Measurements from ENCODE around the gene MEX3D. TPM values are rescaled to one million over a fixed set of nuclear protein-coding genes. Genes with fewer than 3 reads are reported as not detected.
A peak's percentile ranks its signal among the peaks of the same experiment; 100 is the strongest.

MEX3D gene
- total RNA-seq, 1 experiment from 2014 or later = 69.2 TPM

GRCh38 chr19:1609103-1609396, 40.9 kb upstream of the MEX3D start:
- H4K20me1 ChIP-seq (ENCODE audit: insufficient read depth) = no peaks in the 10 kb centered on the region
- no peaks in the 10 kb centered on the region for H3K9me2 ChIP-seq (ENCODE audit: insufficient read depth)
- TF ChIP-seq TCF7L2 (IDR thresholded peaks at IDR 0.05; ENCODE audit: borderline replicate concordance, extremely low read depth, insufficient read depth, insufficient read length) = no peak
- no peak for TF ChIP-seq POLR2AphosphoS5 (IDR thresholded peaks at IDR 0.05; ENCODE audit: low read depth, low read length)
- ChIA-PET CTCF (no interaction called here), POLR2A (no interaction called here), RAD21 (ENCODE audit: low non-redundant PET in 1 of 2, low total read pairs in 2 of 2, uncharacterized antibody in 2 of 2, unreplicated experiment in 2 of 2) (no interaction called here)
- peaks cover 12% of the 10 kb centered on the region for H3K79me2 ChIP-seq (ENCODE audit: insufficient read depth, low read length)
- H3K4me1 ChIP-seq (ENCODE audit: control insufficient read depth in 1 of 2, insufficient read depth in 2 of 2, low read length in 2 of 2) = peaks cover 7 to 32% of the 10 kb centered on the region in 2 experiments; a peak in 3 of 4 replicates
- no peak overlapping the region for H2AFZ ChIP-seq (ENCODE audit: low read depth, low read length, poor library complexity, severe bottlenecking)
- no peak for ATAC-seq
- H3K27ac ChIP-seq (ENCODE audit: low read depth, low read length) = no peak overlapping the region; the same call in 1 of the 2 replicates
- no peaks in the 10 kb centered on the region for H3K9me3 ChIP-seq (ENCODE audit: control insufficient read depth in 1 of 2, insufficient read depth in 1 of 2, low read depth in 1 of 2, low read length in 2 of 2)
- no peak for DNase-seq (ENCODE audit: low read depth, low spot score)
- H3K27me3 ChIP-seq (ENCODE audit: insufficient read depth, low read length) = no peaks in the 10 kb centered on the region
- BruUV-seq (replicated peaks) = no TSS peak
- no peak overlapping the region for H3K9ac ChIP-seq (ENCODE audit: low read length)
- H3K4me3 ChIP-seq (replicated peaks in 1 of 2; ENCODE audit: low read depth in 1 of 2, low read length in 2 of 2) = no peak overlapping the region
- intact Hi-C loops (cut with micrococcal nuclease) = loop anchor here (10.0 kb wide), 1 partner anchor 206 kb away; the partner anchor contains the start of gene ATP8B3
- no peak overlapping the region for H3K4me2 ChIP-seq (ENCODE audit: low read length)
- peaks cover 7 to 16% of the 10 kb centered on the region in 2 experiments; a peak in 3 of 4 replicates for H3K36me3 ChIP-seq (ENCODE audit: control insufficient read depth in 1 of 2, insufficient read depth in 2 of 2, low read length in 2 of 2)

- Histone ChIP-seq H3K4me3 (replicated peaks in 1 of 2; ENCODE audit: low read depth in 1 of 2, low read length in 2 of 2) (no peak overlapping the region), H4K20me1 (ENCODE audit: insufficient read depth) (no peaks in the 10 kb centered on the region), H3K36me3 (ENCODE audit: control insufficient read depth in 1 of 2, insufficient read depth in 2 of 2, low read length in 2 of 2) (peaks cover 7 to 16% of the 10 kb centered on the region in 2 experiments; a peak in 3 of 4 replicates), H3K9ac (ENCODE audit: low read length) (no peak overlapping the region), H3K4me1 (ENCODE audit: control insufficient read depth in 1 of 2, insufficient read depth in 2 of 2, low read length in 2 of 2) (peaks cover 10 to 37% of the 10 kb centered on the region in 2 experiments; a peak in 3 of 4 replicates), H3K9me2 (ENCODE audit: insufficient read depth) (no peaks in the 10 kb centered on the region), H3K4me2 (ENCODE audit: low read length) (peak overlapping the region; percentile 18), H3K79me2 (ENCODE audit: insufficient read depth, low read length) (peaks cover 17% of the 10 kb centered on the region), H2AFZ (ENCODE audit: low read depth, low read length, poor library complexity, severe bottlenecking) (no peak overlapping the region), H3K27ac (ENCODE audit: low read depth, low read length) (peak overlapping the region; percentile 27; the same call in 1 of the 2 replicates), H3K27me3 (ENCODE audit: insufficient read depth, low read length) (no peaks in the 10 kb centered on the region), H3K9me3 (ENCODE audit: control insufficient read depth in 1 of 2, insufficient read depth in 1 of 2, low read depth in 1 of 2, low read length in 2 of 2) (no peaks in the 10 kb centered on the region)
- TF ChIP-seq CBX3 (IDR thresholded peaks at IDR 0.05; ENCODE audit: low read depth) (no peak), REST (IDR thresholded peaks at IDR 0.05; ENCODE audit: low read depth) (no peak), CTCF (IDR thresholded peaks at IDR 0.05 in 2 of 3, conservative IDR thresholded peaks at IDR 0.05 in 1 of 3; ENCODE audit: borderline replicate concordance in 1 of 3, insufficient read depth in 1 of 3, low read depth in 2 of 3, low read length in 2 of 3) (no peak), POLR2A (IDR thresholded peaks at IDR 0.05; ENCODE audit: borderline replicate concordance, extremely low read depth, insufficient read depth, insufficient read length) (no peak)
- intact Hi-C loops (cut with micrococcal nuclease) = loop anchor here (10.0 kb wide), 1 partner anchor 206 kb away; the partner anchor contains the start of gene ATP8B3
- BruUV-seq (replicated peaks) = no TSS peak
- ATAC-seq (peak; percentile 2; the same call in 1 of the 2 replicates), DNase-seq (ENCODE audit: low read depth, low spot score) (no peak)
- ChIA-PET RAD21 (ENCODE audit: low non-redundant PET in 1 of 2, low total read pairs in 2 of 2, uncharacterized antibody in 2 of 2, unreplicated experiment in 2 of 2) (no interaction called here), POLR2A (no interaction called here), CTCF (no interaction called here)
Observed at GRCh38 chr19:1608359-1609102, 40.4 kb upstream of the MEX3D start.

Data from HCT116 (cell line).